Measurements from ENCODE around the gene GNB1L.

Gene GNB1L

GRCh38 chr22:19757140-19757984, 97.3 kb downstream of the GNB1L start:
- no peak for TF ChIP-seq CTCF (IDR thresholded peaks at IDR 0.05; ENCODE audit: low read depth, low read length)
- no peak for DNase-seq (ENCODE audit: low read depth, low spot score)
- in situ Hi-C loops (cut with HindIII; ENCODE audit: low sequenced_read_pairs) = no loop called here
- H3K4me3 ChIP-seq (ENCODE audit: low read depth, low read length) = no peak overlapping the region

- no peak for DNase-seq (ENCODE audit: low read depth, low spot score)
- in situ Hi-C loops (cut with HindIII; ENCODE audit: low sequenced_read_pairs) = no loop called here
- H3K4me3 ChIP-seq (ENCODE audit: low read depth, low read length) = no peak overlapping the region
- TF ChIP-seq CTCF (IDR thresholded peaks at IDR 0.05; ENCODE audit: low read depth, low read length) = peak; percentile 50
These were observed 98.2 kb downstream of the GNB1L start for GRCh38 chr22:19756288-19757128.

- no peak for TF ChIP-seq CTCF (IDR thresholded peaks at IDR 0.05; ENCODE audit: low read depth, low read length)
- no peak overlapping the region for H3K4me3 ChIP-seq (ENCODE audit: low read depth, low read length)
- DNase-seq (ENCODE audit: low read depth, low spot score) = no peak
- in situ Hi-C loops (cut with HindIII; ENCODE audit: low sequenced_read_pairs) = no loop called here
These were observed 98.9 kb downstream of the GNB1L start for GRCh38 chr22:19755722-19756287.

- in situ Hi-C loops (cut with HindIII; ENCODE audit: low sequenced_read_pairs) = no loop called here
- no peak for DNase-seq (ENCODE audit: low read depth, low spot score)
- no peak overlapping the region for H3K4me3 ChIP-seq (ENCODE audit: low read depth, low read length)
- no peak for TF ChIP-seq CTCF (IDR thresholded peaks at IDR 0.05; ENCODE audit: low read depth, low read length)
These were observed 99.4 kb downstream of the GNB1L start for GRCh38 chr22:19755145-19755710.

- in situ Hi-C loops (cut with HindIII; ENCODE audit: low sequenced_read_pairs) = no loop called here
- DNase-seq (ENCODE audit: low read depth, low spot score) = no peak
- H3K4me3 ChIP-seq (ENCODE audit: low read depth, low read length) = no peak overlapping the region
- TF ChIP-seq CTCF (IDR thresholded peaks at IDR 0.05; ENCODE audit: low read depth, low read length) = no peak
These were observed 100.0 kb downstream of the GNB1L start for GRCh38 chr22:19754701-19755144.

- TF ChIP-seq CTCF (IDR thresholded peaks at IDR 0.05; ENCODE audit: low read depth, low read length) = no peak
- no peak for DNase-seq (ENCODE audit: low read depth, low spot score)
- no peak overlapping the region for H3K4me3 ChIP-seq (ENCODE audit: low read depth, low read length)
- in situ Hi-C loops (cut with HindIII; ENCODE audit: low sequenced_read_pairs) = no loop called here
These were observed 100.5 kb downstream of the GNB1L start for GRCh38 chr22:19753996-19754700.

All from astrocyte of the spinal cord (primary cell).